ENCODE data around the gene KIAA0040.

DNA sequence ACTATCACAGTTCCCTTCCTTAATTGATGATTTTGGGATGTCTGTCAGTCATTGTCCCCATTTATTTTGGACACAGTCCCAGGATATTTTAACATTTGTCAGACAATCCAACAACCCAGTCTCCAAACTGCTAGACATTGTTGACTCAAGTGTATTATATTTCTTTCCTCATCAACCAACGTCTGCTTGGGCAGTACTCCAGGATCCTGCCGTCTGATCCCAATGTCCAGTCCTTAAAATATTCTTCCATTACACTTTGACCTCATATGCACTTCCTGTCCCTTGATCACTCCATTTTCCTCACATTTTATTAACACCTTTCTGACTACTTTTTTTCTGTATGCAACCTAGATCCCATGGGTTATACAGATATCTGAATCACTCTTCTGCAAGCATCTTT, 39.8 kb upstream of the KIAA0040 start:
- TF ChIP-seq, protein P1, sequence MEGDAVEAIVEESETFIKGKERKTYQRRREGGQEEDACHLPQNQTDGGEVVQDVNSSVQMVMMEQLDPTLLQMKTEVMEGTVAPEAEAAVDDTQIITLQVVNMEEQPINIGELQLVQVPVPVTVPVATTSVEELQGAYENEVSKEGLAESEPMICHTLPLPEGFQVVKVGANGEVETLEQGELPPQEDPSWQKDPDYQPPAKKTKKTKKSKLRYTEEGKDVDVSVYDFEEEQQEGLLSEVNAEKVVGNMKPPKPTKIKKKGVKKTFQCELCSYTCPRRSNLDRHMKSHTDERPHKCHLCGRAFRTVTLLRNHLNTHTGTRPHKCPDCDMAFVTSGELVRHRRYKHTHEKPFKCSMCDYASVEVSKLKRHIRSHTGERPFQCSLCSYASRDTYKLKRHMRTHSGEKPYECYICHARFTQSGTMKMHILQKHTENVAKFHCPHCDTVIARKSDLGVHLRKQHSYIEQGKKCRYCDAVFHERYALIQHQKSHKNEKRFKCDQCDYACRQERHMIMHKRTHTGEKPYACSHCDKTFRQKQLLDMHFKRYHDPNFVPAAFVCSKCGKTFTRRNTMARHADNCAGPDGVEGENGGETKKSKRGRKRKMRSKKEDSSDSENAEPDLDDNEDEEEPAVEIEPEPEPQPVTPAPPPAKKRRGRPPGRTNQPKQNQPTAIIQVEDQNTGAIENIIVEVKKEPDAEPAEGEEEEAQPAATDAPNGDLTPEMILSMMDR (IDR thresholded peaks at IDR 0.05): no peak
- TF ChIP-seq EZH2 (IDR thresholded peaks at IDR 0.05; ENCODE audit: borderline replicate concordance, insufficient read depth, low read depth, low read length, poor library complexity, severe bottlenecking): no peak

All from B cell (primary cell).